Measurements from ENCODE around the gene SPDYE17.
"Not testable (repeated sequence)": the region's sequence is repeated elsewhere in the genome, so short reads cannot be mapped to it uniquely, and the experiment has no call there.

The SPDYE17 gene

GRCh38 chr7:77032261-77032660 is at the start of gene SPDYE17:
Gene SPDYE17 (minus strand): TSS chr7:77032361. CDS start chr7:77030570, 1,791 bp downstream.
- DNase-seq, result not testable (repeated sequence)

DNA sequence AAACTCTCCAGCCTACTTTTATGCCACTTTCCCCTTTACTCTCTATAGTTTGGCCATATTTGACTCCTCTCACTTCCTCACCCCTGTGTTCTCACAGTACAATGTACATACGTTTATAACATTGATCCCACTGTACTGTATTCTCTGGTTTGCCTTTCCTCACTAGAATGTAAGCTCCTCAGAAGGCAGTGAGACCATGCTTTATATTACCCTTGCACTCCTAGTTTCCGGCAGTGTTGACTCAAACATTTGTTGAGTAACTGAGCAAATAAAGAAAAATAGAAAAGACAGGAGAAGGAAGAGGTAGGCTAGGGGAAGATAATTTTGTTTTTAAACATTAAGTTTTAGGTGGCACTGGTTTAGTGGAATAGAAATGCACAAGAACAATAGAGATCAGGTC is 48.1 kb upstream of the SPDYE17 start:
- DNase-seq, result not testable (repeated sequence)

DNA sequence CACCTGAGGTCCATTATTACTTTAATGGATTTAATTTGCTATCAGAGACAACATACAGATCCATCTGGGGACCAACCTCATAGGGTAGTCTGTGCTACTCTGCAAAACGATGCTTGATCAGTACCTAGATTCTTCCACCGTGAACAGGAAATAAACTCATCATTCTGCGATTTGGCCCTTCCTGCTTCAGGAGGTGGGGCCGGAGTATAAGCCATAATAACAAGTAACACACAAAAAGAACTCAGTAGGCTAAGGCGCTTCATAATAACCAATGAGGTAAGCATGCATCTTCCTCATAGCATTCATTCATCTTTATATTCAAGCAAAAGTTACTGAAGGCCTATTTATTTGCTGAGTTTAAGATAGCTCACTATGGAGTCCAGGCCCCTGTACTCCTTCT is 47.5 kb upstream of the SPDYE17 start:
- DNase-seq, result not testable (repeated sequence)

GRCh38 chr7:77079112-77079511 is 47.0 kb upstream of the SPDYE17 start:
- not testable (repeated sequence) for DNase-seq

DNA sequence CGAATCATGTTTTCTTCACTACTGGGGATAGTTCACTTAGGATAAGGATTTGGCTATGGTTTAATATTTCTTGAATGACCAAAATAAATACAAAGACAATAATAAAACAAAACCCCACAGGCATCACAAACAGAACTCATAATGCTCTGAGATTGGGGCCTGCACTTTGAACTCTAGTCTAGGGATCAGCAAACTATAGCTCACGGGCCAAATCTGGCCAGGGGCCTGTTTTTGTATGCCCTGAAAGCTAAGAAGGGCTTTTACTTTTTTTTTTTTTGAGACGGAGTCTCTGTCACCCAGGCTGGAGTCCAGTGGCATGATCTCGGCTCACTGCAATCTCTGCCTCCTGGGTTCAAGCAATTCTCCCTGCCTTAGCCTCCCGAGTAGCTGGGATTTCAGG is 44.9 kb upstream of the SPDYE17 start:
- DNase-seq, result not testable (repeated sequence)

DNA sequence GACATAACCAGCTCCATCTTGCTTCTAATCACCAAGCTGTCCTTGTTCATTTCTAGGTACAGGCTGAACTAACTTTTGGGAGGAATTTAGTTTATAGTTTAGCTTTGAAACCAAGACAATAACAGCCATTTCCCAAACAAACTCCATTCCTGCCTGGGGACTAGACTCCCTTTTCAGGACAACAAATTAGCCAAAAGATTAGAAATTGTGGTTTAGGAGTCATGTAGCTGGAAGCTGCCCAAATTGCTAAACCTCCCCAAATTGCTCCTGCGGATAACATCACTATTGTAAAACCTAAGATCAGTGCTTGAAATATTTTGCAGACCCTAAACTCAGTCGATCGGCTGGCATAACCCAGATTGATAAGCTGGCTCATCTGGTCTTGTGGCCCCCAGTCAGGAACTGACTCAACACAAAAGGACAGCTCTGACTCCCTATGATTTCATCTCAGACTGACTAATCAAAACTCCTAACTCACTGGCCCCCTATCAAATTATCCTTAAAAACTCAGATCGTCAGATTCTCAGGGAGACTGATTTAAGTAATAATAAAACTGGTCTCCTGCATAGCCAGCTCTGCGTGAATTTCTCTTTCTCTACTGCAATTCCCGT is 42.7 kb upstream of the SPDYE17 start:
- DNase-seq, result not testable (repeated sequence)

DNA sequence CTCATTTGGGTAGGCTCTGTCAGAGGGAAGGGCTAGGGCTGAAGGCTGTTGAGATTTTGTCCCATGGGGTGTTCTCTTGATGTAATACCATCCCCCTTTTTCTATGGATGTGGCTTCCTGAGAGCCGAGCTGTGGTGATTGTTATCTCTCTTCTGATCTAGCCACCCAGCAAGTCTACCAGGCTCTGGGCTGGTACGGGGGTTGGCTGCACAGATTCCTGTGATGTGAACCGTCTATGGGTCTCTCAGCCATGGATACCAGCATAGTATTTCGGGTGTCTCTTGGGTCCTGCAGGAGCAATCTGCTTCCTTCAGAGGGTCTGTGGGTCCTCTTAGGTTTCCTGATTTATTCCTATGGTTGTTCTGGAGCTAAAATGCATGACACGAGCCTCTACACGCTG is 38.9 kb upstream of the SPDYE17 start:
- not testable (repeated sequence) for DNase-seq

- DNase-seq, result not testable (repeated sequence)
Observed at GRCh38 chr7:77065869-77066268, 33.7 kb upstream of the SPDYE17 start.

- DNase-seq, result not testable (repeated sequence)
Observed at GRCh38 chr7:77063732-77064131, 31.6 kb upstream of the SPDYE17 start.

- not testable (repeated sequence) for DNase-seq
Observed at GRCh38 chr7:77062557-77062956, 30.4 kb upstream of the SPDYE17 start, which contains the start of gene SPDYE18. Gene SPDYE18 (minus strand): TSS chr7:77062558. CDS start chr7:77060512, 2,046 bp downstream.

GRCh38 chr7:77026349-77026748 is 5.8 kb downstream of the SPDYE17 start:
- DNase-seq, result not testable (repeated sequence)

- DNase-seq, result not testable (repeated sequence)
Observed at GRCh38 chr7:77010074-77010680, 22.0 kb downstream of the SPDYE17 start.

GRCh38 chr7:77008000-77008399 is 24.2 kb downstream of the SPDYE17 start:
- peak; percentile 30 to 76 for DNase-seq

DNA sequence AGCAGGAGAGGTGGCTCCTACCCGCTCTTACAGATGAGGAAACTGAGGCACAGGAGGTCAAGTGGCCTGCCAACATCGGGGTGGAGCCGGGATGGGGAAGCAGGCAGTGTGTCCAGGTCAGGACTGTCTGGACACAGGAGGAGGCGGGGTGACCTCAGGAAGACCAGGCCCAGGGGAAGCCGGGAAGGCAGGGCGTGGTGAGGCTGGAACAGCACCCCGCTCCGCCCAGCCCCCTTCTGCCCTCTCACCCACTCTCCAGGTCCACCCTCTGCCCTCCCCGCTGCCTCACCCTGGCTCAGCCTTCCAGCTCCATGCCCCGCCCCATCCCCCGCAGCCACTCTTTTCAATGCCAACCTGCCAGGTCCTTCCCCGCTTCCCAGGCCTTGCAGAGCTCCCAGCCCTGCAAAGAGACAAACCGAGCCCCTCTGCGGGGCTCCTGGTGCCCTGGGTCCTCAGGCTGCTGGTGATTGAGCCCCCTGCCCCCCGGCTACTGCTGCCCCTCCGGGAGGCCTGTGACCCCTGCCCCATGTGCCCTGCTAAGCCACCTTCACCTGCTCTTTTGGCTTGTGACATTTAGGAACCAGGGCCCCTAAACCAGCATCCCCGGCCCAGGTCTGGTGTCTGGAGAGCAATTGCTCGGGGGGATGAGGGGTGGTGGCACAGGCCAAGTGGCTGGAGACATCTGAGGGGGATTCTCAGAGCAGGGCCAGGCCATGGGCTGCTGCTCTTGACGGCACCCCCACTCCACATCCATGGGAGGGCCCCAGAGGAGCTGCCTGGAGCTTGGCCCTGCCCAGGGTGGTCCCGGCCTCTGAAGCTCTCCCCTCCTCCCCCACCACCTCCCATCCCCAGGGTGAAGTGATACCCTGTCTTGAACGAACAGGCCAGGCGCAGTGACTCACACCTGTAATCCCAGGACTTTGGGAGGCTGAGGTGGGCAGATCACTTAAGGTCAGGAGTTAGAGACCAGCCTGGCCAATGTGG is 25.7 kb downstream of the SPDYE17 start:
- DNase-seq, result not testable (repeated sequence)

- not testable (repeated sequence) for DNase-seq
Observed at GRCh38 chr7:77005461-77006057, 26.6 kb downstream of the SPDYE17 start.

DNA sequence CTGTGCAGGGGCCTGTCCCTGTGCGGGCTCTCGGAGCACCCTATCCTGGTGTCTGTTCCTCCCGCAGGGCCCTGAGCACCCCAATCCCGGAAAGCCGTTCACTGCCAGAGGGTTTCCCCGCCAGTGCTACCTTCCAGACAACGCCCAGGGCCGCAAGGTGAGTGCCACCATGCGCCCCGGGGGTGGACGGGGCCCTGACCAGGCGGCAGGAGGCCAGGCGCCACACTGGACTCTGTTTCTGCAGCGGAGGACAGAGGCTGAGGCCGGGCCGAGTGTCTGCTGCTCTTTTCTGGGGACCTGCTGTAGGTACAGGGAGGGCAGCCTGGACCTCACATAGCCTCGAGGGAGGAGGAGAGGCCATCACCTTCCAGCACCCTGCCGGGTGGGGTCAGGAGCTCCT is 28.0 kb downstream of the SPDYE17 start:
- not testable (repeated sequence) for DNase-seq

- not testable (repeated sequence) for DNase-seq
Observed at GRCh38 chr7:77003241-77003640, 28.9 kb downstream of the SPDYE17 start.

DNA sequence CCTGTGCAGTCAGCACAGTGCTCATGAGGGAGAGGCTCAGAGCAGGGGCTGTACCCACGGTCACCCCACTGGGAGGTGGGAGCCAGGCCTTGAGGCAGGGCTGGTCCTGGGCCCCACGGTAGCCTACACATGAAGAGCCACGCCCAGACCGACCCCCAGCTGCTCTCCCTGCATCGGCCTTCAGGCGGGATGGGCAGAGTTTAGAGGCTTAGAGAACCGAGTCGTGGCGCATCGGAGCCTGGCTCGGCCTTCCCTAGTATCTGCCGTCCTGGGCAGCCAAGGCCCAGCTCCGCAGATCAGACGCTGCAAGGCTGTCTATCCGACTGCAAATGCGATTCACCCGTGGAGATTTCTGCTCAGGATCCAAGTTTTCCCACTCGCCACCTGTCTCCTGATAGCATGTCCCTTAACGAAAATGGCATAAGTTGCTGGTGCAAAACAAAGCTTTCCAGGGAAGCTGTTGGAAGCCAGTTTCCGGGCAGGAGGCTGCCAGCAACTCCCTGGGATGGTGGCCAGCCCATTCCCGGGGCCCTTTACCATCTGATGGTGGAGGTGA is 29.4 kb downstream of the SPDYE17 start:
- DNase-seq, result not testable (repeated sequence)

- not testable (repeated sequence) for DNase-seq
Observed at GRCh38 chr7:77002104-77002503, 30.1 kb downstream of the SPDYE17 start.

DNA sequence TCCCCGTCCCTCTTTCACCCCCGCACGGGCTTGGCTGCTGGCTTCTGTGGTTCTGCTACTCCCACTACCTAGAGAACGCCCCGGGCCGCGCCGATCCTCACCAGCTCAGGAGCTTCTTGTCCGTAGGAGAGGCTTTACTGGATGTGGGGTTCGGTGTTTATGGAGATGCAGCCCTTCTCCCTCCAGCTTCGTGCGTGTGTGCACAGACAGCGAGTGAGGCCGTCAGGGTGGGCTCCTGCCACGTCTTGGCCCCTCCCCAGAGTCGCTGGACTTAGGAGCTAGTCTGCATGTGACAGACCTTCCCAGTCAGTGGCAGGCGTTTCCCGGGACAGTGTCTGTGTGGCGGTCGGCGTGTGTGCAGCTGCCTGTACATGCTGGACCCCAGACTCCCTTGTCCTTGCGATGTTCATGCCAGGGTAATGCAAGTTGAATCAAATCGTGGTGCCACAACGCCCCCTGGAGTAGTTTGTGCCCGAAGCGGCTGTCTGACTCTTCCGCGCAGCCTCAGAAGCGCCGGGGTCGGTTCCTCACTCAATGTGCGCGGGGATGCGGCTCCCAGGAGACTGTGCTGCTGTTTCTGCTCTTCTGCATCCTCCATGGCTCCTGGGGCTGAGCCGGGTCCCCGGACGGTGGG is 32.6 kb downstream of the SPDYE17 start:
- DNase-seq, result not testable (repeated sequence)

GRCh38 chr7:76998764-76999450 is 33.3 kb downstream of the SPDYE17 start:
- DNase-seq, result not testable (repeated sequence)

Measured in SHP77 (cell line).